GM12874 (cell line): Measurements from ENCODE around the gene DDI1.

Experiments
- CTCF ChIP-seq: IDR thresholded peaks from 2 replicates; pipeline ENCODE4 v1.5.1; 2011; ENCODE audit warnings: low read depth, mild to moderate bottlenecking, control low read depth, low read length, moderate library complexity; ENCODE audit not compliant: insufficient read depth

DDI1 gene

DNA sequence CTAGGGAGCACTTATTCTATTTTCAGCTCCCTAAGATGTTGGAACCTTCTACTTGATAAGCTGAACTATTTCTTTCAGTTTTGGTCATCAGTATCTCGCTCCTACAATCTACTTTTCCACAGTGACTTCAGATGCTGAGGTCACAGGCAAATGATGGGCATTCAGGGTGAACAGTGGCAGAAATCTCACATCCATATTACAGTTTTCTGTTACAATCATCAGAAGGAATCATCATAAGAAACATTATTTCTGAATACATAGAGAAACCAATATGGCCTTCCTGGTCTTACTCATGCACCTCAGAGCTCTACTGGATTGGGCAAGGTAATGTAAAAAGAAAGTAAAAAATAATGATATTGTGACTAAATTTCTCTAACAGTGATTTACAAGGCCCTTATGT, 39.4 kb upstream of the DDI1 start:
- TF ChIP-seq CTCF, result no peak

DNA sequence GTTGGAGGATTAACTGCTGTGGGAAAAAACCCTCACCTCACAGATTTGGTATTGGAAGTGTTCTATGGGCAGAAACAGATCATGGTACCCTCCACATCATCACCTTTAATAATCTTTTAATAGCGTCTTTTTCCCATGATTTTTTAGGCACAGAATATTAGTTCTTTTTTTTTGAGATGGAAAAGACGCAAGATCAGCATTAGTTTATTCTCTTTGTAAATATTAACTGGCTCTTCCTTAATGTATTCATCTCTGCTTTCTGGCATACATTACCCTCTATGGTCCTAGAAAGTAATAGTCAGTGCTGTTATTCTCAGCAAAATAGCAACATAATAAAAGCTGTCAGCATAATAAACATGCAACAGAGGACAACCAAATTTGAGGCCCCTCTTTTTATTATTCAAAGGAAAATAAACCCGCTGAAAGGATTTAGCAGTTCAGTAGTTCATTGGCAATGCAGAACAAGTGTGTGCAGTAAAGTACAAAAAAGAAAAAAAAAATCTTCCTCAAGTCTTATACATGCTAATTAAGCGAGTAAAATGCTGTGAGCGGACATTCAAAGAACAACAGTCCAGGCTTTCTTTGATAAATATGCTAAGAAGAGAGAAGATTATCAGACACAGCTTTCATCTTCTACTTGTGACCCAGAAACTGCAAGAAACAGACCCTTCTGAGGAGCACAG, 37.5 kb upstream of the DDI1 start:
- no peak for TF ChIP-seq CTCF

GRCh38 chr11:104000798-104001197, 35.6 kb upstream of the DDI1 start:
- TF ChIP-seq CTCF, result no peak

GRCh38 chr11:104001561-104002056, 34.8 kb upstream of the DDI1 start:
- no peak for TF ChIP-seq CTCF

DNA sequence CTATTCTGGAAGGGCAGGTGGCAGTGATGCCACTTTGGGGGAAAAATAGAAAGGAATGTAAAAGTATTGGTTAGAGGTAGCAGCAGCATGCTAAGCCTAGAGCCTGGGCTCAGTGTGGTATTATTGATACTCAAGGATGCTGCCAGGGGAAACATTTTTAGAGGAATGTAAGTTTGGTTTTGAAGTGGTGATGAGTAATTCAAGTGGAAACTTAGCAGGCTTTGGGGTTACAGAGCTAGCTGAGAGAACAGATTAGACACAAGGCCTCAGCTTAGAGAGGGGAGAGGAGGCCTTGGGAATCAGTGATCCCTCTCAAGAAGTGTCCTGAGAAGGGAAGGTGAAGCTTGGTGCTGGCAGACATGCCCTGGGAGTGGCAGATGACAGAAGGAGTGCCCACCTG, 32.9 kb upstream of the DDI1 start:
- TF ChIP-seq CTCF, result no peak

DNA sequence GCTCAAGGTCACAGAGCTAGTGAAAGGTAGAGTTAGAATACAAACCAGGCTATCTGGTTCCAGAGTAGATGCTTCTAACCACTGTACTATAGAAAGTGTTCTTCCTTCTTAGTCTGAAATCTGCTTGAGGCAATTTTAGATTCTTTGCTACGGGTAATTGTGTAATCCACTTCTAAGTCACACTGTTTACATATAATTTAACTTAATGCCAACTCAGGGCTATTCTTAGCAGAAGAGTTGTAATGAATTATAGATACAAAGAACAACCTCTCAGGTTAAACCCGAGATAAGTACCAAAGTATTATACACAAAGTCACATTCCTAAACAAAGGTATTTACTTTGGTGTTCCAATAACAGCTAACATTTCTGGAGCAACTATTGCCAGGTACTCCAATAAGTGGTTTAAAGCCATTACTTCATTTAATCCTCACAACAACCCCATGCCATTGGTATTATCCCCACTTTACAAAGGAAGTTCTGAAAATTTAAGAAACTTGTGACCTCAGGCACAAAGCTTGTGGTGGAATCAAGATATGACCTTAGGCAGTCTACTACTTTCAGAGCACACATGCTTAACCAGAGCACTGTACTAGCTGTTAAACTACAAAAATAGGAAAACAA, 31.1 kb upstream of the DDI1 start:
- TF ChIP-seq CTCF, result no peak

GRCh38 chr11:104009744-104010143, 26.7 kb upstream of the DDI1 start:
- TF ChIP-seq CTCF, result no peak
